22Rv1 (cell line): ENCODE measurements around the gene SYT13.

ENCODE experiments used
- CTCF ChIP-seq: fragments of 450-650 bp; IDR thresholded peaks from 2 replicates; pipeline ENCODE4 v1.5.1; 2017; ENCODE audit warnings: mild to moderate bottlenecking
- ZFX ChIP-seq: fragments of 450-650 bp; IDR thresholded peaks from 2 replicates; pipeline ENCODE4 v1.6.1; 2017; ENCODE audit warnings: antibody characterized with exemption, borderline replicate concordance

- TF ChIP-seq ZFX (no peak), CTCF (no peak)
Observed at GRCh38 chr11:45321669-45322068, 35.5 kb upstream of the SYT13 start.
